Common myeloid progenitor, CD34-positive (primary cell): ENCODE measurements around the gene SUPT7L.
"Not testable (repeated sequence)": the region's sequence is repeated elsewhere in the genome, so short reads cannot be mapped to it uniquely, and the experiment has no call there.

ENCODE experiments used
- CTCF ChIA-PET: fragments of 350-600 bp; sonication (Branson Sonifier 250); formaldehyde crosslinking; loops from one replicate; lab custom pipeline; 2021; ENCODE audit warnings: antibody characterized with exemption; lab: Charles Lee
- POLR2A ChIA-PET: fragments of 350-600 bp; sonication (Branson Sonifier 250); formaldehyde crosslinking; loops from one replicate; lab custom pipeline; 2021; ENCODE audit warnings: antibody characterized with exemption; lab: Charles Lee
- DNase-seq, 3 donors: peaks; one replicate each; pipeline versions ENCODE4 v3.0.0 to v3.0.0-alpha.2; 2013
- H3K27ac ChIP-seq, 2 experiments: 1 replicate in 1 of 2; 2 replicates in 1 of 2; pipeline ENCODE4 v1.7.0; 2013; ENCODE audit warnings: inconsistent platforms in 2 of 2, low read length in 2 of 2, mild to moderate bottlenecking in 2 of 2, low read depth in 1 of 2, moderate library complexity in 1 of 2; ENCODE audit not compliant: severe bottlenecking in 2 of 2, insufficient read depth in 1 of 2, poor library complexity in 1 of 2
- H3K27me3 ChIP-seq, 5 experiments: replicated peaks in 2 of 5; 1 replicate in 3 of 5; 2 replicates in 2 of 5; pipeline versions ENCODE4 v1.6.1 to v1.7.0; 2013; ENCODE audit warnings: low read length in 4 of 5, mild to moderate bottlenecking in 2 of 5, moderate library complexity in 2 of 5, inconsistent platforms in 1 of 5; ENCODE audit not compliant: insufficient read depth in 5 of 5, control insufficient read depth in 4 of 5
- H3K36me3 ChIP-seq, 4 experiments: 1 replicate in 2 of 4; 2 replicates in 2 of 4; pipeline versions ENCODE4 v1.6.1 to v1.7.0; 2013; ENCODE audit warnings: low read length in 3 of 4, control low read depth in 1 of 4, mild to moderate bottlenecking in 1 of 4; ENCODE audit not compliant: control insufficient read depth in 4 of 4, insufficient read depth in 4 of 4
- H3K4me1 ChIP-seq, 4 experiments: 1 replicate in 3 of 4; 2 replicates in 1 of 4; pipeline versions ENCODE4 v1.6.1 to v1.7.1; 2013; ENCODE audit warnings: low read length in 3 of 4, mild to moderate bottlenecking in 3 of 4, control low read depth in 1 of 4, inconsistent platforms in 1 of 4, moderate library complexity in 1 of 4; ENCODE audit not compliant: control insufficient read depth in 4 of 4, insufficient read depth in 4 of 4; ENCODE audit errors: control extremely low read depth in 1 of 4
- H3K4me3 ChIP-seq, 7 experiments: 1 replicate in 4 of 7; 2 replicates in 3 of 7; pipeline versions ENCODE4 v1.5.1 to v1.7.0; 2013; ENCODE audit warnings: mild to moderate bottlenecking in 7 of 7, low read length in 6 of 7, moderate library complexity in 6 of 7, inconsistent platforms in 2 of 7, low read depth in 2 of 7, control low read depth in 1 of 7; ENCODE audit not compliant: insufficient read depth in 4 of 7, control insufficient read depth in 1 of 7; ENCODE audit errors: extremely low read depth in 1 of 7
- H3K9me3 ChIP-seq, 5 experiments: 1 replicate in 4 of 5; 2 replicates in 1 of 5; pipeline versions ENCODE4 v1.6.1 to v1.7.1; 2013; ENCODE audit warnings: low read length in 4 of 5, mild to moderate bottlenecking in 2 of 5, inconsistent platforms in 1 of 5, low read depth in 1 of 5, moderate library complexity in 1 of 5; ENCODE audit not compliant: control insufficient read depth in 4 of 5, insufficient read depth in 2 of 5; ENCODE audit errors: control extremely low read depth in 1 of 5
- WGBS: methylation state at CpG from one replicate; pipeline ENCODE4 v1.1.5; 2013; ENCODE audit not compliant: insufficient coverage; 5-methylcytosine and 5-hydroxymethylcytosine counted together

Gene SUPT7L

DNA sequence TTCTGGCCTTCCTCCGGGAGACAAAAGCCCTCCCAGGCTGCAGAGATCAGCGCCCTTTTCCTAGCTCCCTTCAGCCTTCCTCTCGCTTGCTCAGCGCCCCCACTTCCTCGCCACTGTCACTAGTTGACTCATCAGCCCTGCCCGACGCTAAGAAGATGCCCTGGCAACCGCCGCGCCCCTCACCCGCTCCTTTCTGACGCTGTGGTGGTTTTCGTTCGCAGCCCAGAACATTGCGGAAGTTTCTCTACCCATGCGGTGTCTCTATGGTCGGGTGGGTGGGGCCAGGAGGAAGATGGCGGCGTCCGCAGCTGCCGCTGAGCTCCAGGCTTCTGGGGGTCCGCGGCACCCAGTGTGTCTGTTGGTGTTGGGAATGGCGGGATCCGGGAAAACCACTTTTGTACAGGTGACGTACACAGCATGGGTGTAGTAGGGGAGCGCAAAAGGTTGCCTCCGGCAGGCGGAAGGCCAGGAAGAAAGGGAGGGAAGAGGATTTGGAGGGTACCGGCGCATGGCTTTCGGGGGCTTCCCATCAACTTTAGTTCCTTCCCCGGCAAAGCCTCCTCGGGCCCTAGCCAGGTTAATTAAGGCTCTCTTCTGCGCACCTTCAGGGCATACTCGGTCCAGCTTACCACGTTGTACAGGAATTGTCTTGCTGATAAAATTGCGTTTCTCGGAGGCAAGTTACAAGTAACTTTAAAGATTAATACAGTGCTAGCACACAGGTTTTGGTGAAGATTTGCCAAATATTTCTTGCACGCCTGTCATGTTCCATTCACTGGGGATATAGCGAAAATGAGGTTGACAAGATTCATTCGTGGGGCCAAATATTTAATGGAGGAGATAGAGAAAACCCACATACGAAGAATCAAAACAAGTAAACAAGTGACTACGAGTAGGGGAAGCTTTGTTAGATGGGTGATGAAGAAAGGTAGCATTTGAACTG lies 34.4 kb downstream of the SUPT7L start, which contains the start of the genes CCDC121 and GPN1:
Gene CCDC121 (minus strand): TSS at position 246 of the 943 bp plus-strand sequence. CDS start 1,213 bp downstream, outside the sequence.
Gene GPN1 (plus strand): TSS at position 284 of the 943 bp plus-strand sequence. CDS start 9 bp downstream, at position 293.
- peaks cover 5 to 39% (median 25%) of the 10 kb centered on the region in 4 experiments for H3K36me3 ChIP-seq
- ChIA-PET POLR2A (interaction anchor here (0.6 kb wide), 1 partner anchor 52 kb away, joined by 4 read pairs; no protein-coding TSS in a partner anchor), CTCF (interaction anchor here (0.6 to 2.8 kb wide), 5 partner anchors 25 to 54 kb away, joined by 3 to 7 read pairs (median 3); partner anchors contain the start of genes SLC4A1AP and SUPT7L)
- H3K4me3 ChIP-seq: peak within 1 kb of the TSS; percentile 84 to 99 (median 97)
- peak within 1 kb of the TSS; percentile 86 to 93 for H3K27ac ChIP-seq
- peak; percentile 93 to 98 (median 97) for DNase-seq
- H3K27me3 ChIP-seq: no peaks in the 10 kb centered on the region
- no peaks in the 10 kb centered on the region for H3K9me3 ChIP-seq
- peaks cover 17 to 35% (median 29%) of the 10 kb centered on the region in 4 experiments for H3K4me1 ChIP-seq
- 0% methylated on average over 35 of the region's 44 CpGs for WGBS

DNA sequence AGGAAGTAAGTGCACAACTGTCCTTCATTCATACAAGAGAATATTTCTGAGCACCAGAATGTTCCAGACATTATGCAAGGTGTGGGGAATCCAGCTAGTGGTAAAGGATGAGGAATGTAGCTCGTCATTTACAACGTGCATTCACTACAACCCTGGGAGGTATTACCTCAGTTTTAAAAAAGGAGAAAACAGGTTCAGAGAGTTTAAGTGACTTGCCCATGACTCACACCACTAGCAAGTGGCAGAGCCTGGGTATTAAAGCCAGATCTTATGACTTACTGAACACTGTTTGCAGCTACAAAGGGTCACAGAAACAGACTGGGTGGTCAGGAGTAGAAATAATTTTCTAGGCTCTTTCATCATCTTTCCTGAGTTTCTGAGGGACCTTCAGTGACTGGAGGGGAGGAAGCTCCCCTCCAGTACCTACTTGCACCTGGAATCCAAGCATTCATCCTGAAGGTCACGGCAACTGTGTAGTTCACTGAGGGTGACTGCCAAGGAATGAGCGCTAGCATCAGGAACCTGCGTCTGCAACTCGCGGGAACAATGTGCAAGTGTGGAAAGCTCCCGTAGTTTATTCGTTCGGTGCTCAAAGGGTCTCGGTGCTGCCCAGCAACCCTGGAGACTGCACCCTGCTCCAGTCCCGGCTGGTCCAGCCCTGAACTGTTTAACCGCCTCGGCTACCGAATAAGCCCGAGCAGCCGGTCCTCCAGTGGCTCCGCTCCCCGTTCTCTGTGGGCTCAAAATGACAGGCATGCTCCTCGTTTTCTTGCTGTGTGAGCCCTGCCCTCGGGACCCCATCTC lies 35.2 kb downstream of the SUPT7L start:
- H3K27ac ChIP-seq: peak overlapping the region; percentile 36 to 93
- 1% methylated on average over 8 of the region's 21 CpGs for WGBS
- H3K9me3 ChIP-seq: no peaks in the 10 kb centered on the region
- ChIA-PET POLR2A (interaction anchor here (0.6 kb wide), 1 partner anchor 53 kb away, joined by 4 read pairs; no protein-coding TSS in a partner anchor), CTCF (interaction anchor here (0.7 to 2.8 kb wide), 5 partner anchors 12 to 55 kb away, joined by 3 to 7 read pairs (median 3); partner anchors contain the start of genes SLC4A1AP and SUPT7L)
- H3K27me3 ChIP-seq: no peaks in the 10 kb centered on the region
- DNase-seq: peak in 2 of 3 donors; percentile 29 to 55
- peak overlapping the region; percentile 84 to 99 (median 97) for H3K4me3 ChIP-seq
- peaks cover 9 to 39% (median 30%) of the 10 kb centered on the region in 4 experiments for H3K36me3 ChIP-seq
- peaks cover 17 to 35% (median 29%) of the 10 kb centered on the region in 4 experiments for H3K4me1 ChIP-seq

DNA sequence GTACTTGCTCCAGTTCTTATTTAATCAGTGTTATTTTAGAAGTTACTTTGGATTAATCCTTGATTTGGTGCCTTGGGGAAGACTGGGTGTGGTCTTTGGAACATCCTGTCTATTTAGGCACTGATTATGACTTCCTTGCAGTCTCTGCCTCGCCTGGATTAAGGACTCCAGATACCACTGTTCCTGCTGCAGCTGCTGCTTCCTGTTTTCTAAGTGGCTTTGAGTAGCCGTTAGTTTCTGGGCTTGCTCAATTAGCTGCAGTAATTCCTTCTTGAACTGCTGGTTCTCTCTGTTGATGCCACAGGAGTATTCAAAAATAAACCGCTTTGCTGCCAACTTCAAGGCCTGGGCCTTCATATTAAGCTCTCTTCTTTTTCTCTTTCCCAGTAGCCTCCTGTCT lies 36.5 kb downstream of the SUPT7L start:
- H3K27ac ChIP-seq: peak overlapping the region; percentile 29 to 93
- H3K36me3 ChIP-seq: peaks cover 12 to 40% (median 29%) of the 10 kb centered on the region in 4 experiments
- WGBS: 0% methylated on average over 1 of the region's 3 CpGs
- POLR2A ChIA-PET, H3K9me3 ChIP-seq, H3K27me3 ChIP-seq: not testable (repeated sequence)
- peak; percentile 18 to 68 (median 44) for DNase-seq
- CTCF ChIA-PET: interaction anchor here (2.8 kb wide), 1 partner anchor 56 kb away, joined by 7 read pairs; no protein-coding TSS in a partner anchor
- H3K4me1 ChIP-seq: peaks cover 17 to 35% (median 29%) of the 10 kb centered on the region in 4 experiments
- peak overlapping the region in 3 of 7 experiments; percentile 19 to 30 (median 21) for H3K4me3 ChIP-seq

DNA sequence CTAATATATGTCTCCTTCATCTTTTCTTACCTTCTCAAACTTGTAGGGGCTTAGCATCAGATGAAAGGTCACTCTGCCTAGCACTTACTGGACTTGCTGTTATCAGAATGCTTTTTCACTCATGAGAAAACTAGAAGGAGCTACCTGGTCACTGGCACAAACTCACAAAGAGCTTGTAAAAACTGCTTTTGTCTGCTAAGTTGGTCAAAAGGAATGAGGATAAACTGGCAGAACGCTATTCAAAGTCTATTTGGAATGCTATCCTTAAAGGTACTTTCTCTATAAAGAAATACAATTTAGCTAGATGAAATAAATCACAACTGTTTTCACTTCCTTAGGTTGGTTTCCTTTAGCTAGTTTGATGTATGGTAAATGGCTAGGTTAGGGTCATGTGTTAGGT lies 37.1 kb downstream of the SUPT7L start:
- Histone ChIP-seq H3K4me1 (peaks cover 17 to 35% (median 30%) of the 10 kb centered on the region in 4 experiments), H3K36me3 (peaks cover 15 to 40% (median 27%) of the 10 kb centered on the region in 4 experiments), H3K27ac (peak overlapping the region in 1 of 2 experiments; percentile 93)
- H3K4me3 ChIP-seq, POLR2A ChIA-PET, DNase-seq, H3K9me3 ChIP-seq, H3K27me3 ChIP-seq: not testable (repeated sequence)
- CTCF ChIA-PET: interaction anchor here (2.8 kb wide), 1 partner anchor 57 kb away, joined by 7 read pairs; no protein-coding TSS in a partner anchor
- no CpG with 5 or more reads among the region's 1 CpG for WGBS

DNA sequence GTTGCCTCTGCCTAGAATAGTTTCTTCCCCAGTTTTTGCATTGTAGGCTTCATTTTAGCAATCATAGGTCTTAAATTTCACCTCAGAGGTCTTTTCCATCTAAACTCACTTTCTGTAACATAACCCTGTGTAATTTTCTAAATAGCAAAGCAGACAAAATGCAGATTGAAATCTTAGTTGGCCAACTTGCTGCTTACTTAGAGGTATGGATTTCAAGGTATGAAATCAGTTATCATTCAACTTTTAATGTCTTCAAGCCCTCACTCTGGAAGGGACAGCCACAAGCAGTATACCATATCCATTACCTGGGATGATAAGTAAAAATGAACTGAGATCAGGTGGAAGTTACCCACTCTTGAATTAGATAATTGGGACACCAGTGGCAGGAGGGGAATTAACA lies 38.5 kb downstream of the SUPT7L start:
- H3K4me1 ChIP-seq: peaks cover 17 to 34% (median 32%) of the 10 kb centered on the region in 4 experiments
- no peak for DNase-seq
- H3K27me3 ChIP-seq: no peaks in the 10 kb centered on the region
- no peaks in the 10 kb centered on the region for H3K9me3 ChIP-seq
- CTCF ChIA-PET: interaction anchor here (1.1 kb wide), 1 partner anchor 22 kb away, joined by 3 read pairs; no protein-coding TSS in a partner anchor
- no peak overlapping the region for H3K27ac ChIP-seq
- peaks cover 17 to 43% (median 31%) of the 10 kb centered on the region in 4 experiments for H3K36me3 ChIP-seq
- POLR2A ChIA-PET: no interaction called here
- no peak overlapping the region for H3K4me3 ChIP-seq

DNA sequence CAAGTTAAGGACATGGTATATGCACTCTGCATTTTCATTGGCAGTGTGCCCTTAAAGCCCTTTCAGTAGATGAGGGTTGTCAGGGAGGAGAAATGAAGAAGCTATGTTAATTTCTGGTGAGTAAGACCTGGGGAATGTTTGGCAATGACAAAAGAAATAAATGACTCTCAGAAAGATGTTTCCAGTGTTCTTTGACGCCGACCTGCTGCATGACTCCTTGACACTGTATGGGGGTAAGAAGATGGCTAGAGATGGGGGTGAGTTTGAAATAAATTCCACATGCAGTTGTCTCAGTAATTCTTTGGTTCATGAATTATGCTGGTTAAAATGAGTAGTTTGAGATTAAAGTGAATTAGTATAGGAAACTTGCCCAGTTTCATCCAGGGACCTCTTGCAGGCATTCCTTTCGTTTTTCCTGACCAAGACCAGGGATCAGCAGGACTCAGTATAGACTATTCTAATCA lies 40.5 kb downstream of the SUPT7L start:
- Histone ChIP-seq H3K4me3 (no peak overlapping the region), H3K36me3 (peaks cover 20 to 58% (median 37%) of the 10 kb centered on the region in 4 experiments), H3K27ac (no peak overlapping the region), H3K4me1 (peaks cover 9 to 22% (median 20%) of the 10 kb centered on the region in 4 experiments), H3K27me3 (no peaks in the 10 kb centered on the region), H3K9me3 (no peaks in the 10 kb centered on the region)
- no peak for DNase-seq
- ChIA-PET CTCF (interaction anchor here (1.2 kb wide), 1 partner anchor 161 kb away, joined by 3 read pairs; no protein-coding TSS in a partner anchor), POLR2A (no interaction called here)
- 100% methylated on average over 2 of the region's 3 CpGs for WGBS
